Measurements from ENCODE around the gene PARS2. TPM values are rescaled to one million over a fixed set of nuclear protein-coding genes. Genes with fewer than 3 reads are reported as not detected.

Gene PARS2
- total RNA-seq, 2 experiments from 2014 or later = not detected

DNA sequence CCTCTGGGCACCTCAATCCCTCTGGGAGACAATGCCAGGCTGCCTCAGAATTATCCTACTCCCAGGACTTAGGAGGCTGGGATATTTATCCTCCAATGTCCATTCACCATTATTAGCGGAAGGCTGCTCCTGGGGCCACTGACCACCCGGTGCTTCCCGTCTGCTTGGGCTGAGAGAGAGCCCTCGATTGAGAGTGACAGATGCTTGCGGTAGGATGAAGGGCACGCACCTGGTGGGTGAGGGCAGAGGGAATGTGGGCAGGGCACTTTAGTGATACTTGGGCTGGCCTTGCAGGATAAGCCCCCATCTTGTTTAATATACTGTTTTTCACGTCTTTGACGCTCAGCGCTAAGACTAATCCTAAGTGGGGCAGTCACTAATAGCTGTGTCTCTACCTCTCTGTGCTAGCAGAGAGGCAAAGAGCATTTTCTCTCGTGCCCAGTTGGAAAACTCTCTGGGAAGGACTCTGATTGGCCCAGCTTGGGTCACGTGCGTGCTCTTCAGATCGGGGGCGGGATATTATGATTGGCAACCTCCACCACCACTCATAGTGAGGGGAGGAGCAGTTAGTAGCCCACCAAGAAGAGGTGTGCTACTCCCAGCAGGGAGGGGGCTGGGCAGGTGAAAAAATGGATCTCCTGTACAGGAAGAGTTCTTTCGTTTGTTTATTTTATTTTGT lies 10.6 kb upstream of the PARS2 start:
- CTCF ChIA-PET = interaction anchor here (0.6 kb wide), 1 partner anchor 208 kb away, joined by 3 read pairs; no protein-coding TSS in a partner anchor
- H3K36me3 ChIP-seq (ENCODE audit: insufficient read depth, low read length) = peaks cover 2% of the 10 kb centered on the region
- no peaks in the 10 kb centered on the region for H3K9me3 ChIP-seq (ENCODE audit: control insufficient read depth in 1 of 2, insufficient read depth in 1 of 2, low read length in 2 of 2)
- ATAC-seq (ENCODE audit: poor library complexity) (no peak), DNase-seq (no peak)
- POLR2A ChIA-PET = no interaction called here
- Mint-ChIP-seq H3K36me3 (ENCODE audit: low read depth) (peaks cover 14% of the 10 kb centered on the region), H3K27ac (no peak overlapping the region), H3K27me3 (no peaks in the 10 kb centered on the region), H3K4me1 (ENCODE audit: low read depth) (no peaks in the 10 kb centered on the region), H3K4me3 (no peak overlapping the region), H3K9me3 (no peaks in the 10 kb centered on the region)
- no peak overlapping the region for H3K4me3 ChIP-seq (ENCODE audit: low read length)
- H3K27me3 ChIP-seq (ENCODE audit: control insufficient read depth in 1 of 2, insufficient read depth in 2 of 2, low read length in 2 of 2) = no peaks in the 10 kb centered on the region
- intact Hi-C loops (cut with DNase I, micrococcal nuclease) = no loop called here
- H3K4me1 ChIP-seq (ENCODE audit: insufficient read depth, low read length) = no peaks in the 10 kb centered on the region
- no peak overlapping the region for H3K27ac ChIP-seq (ENCODE audit: low read depth in 1 of 2, low read length in 2 of 2)
- no peak for TF ChIP-seq CTCF (IDR thresholded peaks at IDR 0.05)

GRCh38 chr1:54772951-54773350 lies 8.6 kb upstream of the PARS2 start:
- DNase-seq (no peak), ATAC-seq (ENCODE audit: poor library complexity) (no peak)
- H3K36me3 ChIP-seq (ENCODE audit: insufficient read depth, low read length) = no peaks in the 10 kb centered on the region
- Mint-ChIP-seq H3K9me3 (no peaks in the 10 kb centered on the region), H3K4me3 (no peak overlapping the region), H3K4me1 (ENCODE audit: low read depth) (no peaks in the 10 kb centered on the region), H3K27ac (no peak overlapping the region), H3K27me3 (no peaks in the 10 kb centered on the region), H3K36me3 (ENCODE audit: low read depth) (no peaks in the 10 kb centered on the region)
- CTCF ChIA-PET = no interaction called here
- TF ChIP-seq CTCF (IDR thresholded peaks at IDR 0.05) = no peak
- H3K4me1 ChIP-seq (ENCODE audit: insufficient read depth, low read length) = no peaks in the 10 kb centered on the region
- H3K9me3 ChIP-seq (ENCODE audit: control insufficient read depth in 1 of 2, insufficient read depth in 1 of 2, low read length in 2 of 2) = no peaks in the 10 kb centered on the region
- no peak overlapping the region for H3K27ac ChIP-seq (ENCODE audit: low read depth in 1 of 2, low read length in 2 of 2)
- POLR2A ChIA-PET = interaction anchor here (0.5 kb wide), 1 partner anchor 455 kb away, joined by 3 read pairs; no protein-coding TSS in a partner anchor
- intact Hi-C loops (cut with DNase I, micrococcal nuclease) = no loop called here
- H3K4me3 ChIP-seq (ENCODE audit: low read length) = no peak overlapping the region
- H3K27me3 ChIP-seq (ENCODE audit: control insufficient read depth in 1 of 2, insufficient read depth in 2 of 2, low read length in 2 of 2) = no peaks in the 10 kb centered on the region

DNA sequence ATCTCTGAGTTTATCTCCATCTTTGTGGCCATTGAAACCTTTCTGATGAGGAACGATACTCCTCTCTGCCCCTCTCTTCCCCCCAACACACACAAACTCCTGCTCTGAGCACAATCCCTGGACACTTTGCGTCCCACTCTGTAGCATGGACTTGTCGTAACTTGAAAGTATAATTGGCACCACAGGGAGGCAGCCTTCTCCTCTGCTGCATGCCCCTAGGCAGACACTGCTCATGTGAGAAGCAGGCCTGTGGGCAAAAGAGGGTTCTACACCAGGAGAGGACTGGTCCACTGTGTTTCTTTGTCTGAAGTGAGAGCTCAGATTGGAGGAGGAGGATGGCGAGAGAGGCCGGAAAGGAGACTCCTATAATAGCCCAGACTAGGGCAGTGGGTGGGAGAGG lies 3.8 kb upstream of the PARS2 start:
- Mint-ChIP-seq H3K27me3 (no peaks in the 10 kb centered on the region), H3K4me3 (no peak overlapping the region), H3K4me1 (ENCODE audit: low read depth) (peaks cover 16% of the 10 kb centered on the region), H3K36me3 (ENCODE audit: low read depth) (no peaks in the 10 kb centered on the region), H3K9me3 (no peaks in the 10 kb centered on the region), H3K27ac (no peak overlapping the region)
- H3K27me3 ChIP-seq (ENCODE audit: control insufficient read depth in 1 of 2, insufficient read depth in 2 of 2, low read length in 2 of 2) = no peaks in the 10 kb centered on the region
- no peak overlapping the region for H3K4me3 ChIP-seq (ENCODE audit: low read length)
- CTCF ChIA-PET = interaction anchor here (2.4 kb wide), 1 partner anchor 33 kb away, joined by 7 read pairs; the partner anchor contains the start of gene TTC22
- no peak for DNase-seq
- no peaks in the 10 kb centered on the region for H3K36me3 ChIP-seq (ENCODE audit: insufficient read depth, low read length)
- no peak for ATAC-seq (ENCODE audit: poor library complexity)
- intact Hi-C loops (cut with DNase I, micrococcal nuclease) = loop anchor here in 1 of 2 experiments (2.0 to 10.0 kb wide), 3 partner anchors 713 to 1543 kb away; partner anchors contain the start of genes CZIB, IFT25 and LRRC42
- H3K9me3 ChIP-seq (ENCODE audit: control insufficient read depth in 1 of 2, insufficient read depth in 1 of 2, low read length in 2 of 2) = no peaks in the 10 kb centered on the region
- H3K27ac ChIP-seq (ENCODE audit: low read depth in 1 of 2, low read length in 2 of 2) = no peak overlapping the region
- H3K4me1 ChIP-seq (ENCODE audit: insufficient read depth, low read length) = peaks cover 8% of the 10 kb centered on the region
- POLR2A ChIA-PET = no interaction called here
- TF ChIP-seq CTCF (IDR thresholded peaks at IDR 0.05) = no peak

Measured in CD4-positive, alpha-beta T cell (primary cell).